ENCODE results near the gene ARSJ.
A peak's percentile ranks its signal among the peaks of the same experiment; 100 is the strongest.

GRCh38 chr4:113952452-113953029 is 26.9 kb downstream of the ARSJ start:
- peak; percentile 34 for TF ChIP-seq CTCF (IDR thresholded peaks at IDR 0.05; ENCODE audit: insufficient read depth, low read length, poor library complexity, severe bottlenecking)
- no peak for TF ChIP-seq EZH2phosphoT487 (conservative IDR thresholded peaks at IDR 0.05; ENCODE audit: low read length)
